Caco-2 (cell line): ENCODE data around the gene PCDHGA8. TPM values are rescaled to one million over a fixed set of nuclear protein-coding genes. Genes with fewer than 3 reads are reported as not detected.
"Not testable (repeated sequence)": the region's sequence is repeated elsewhere in the genome, so short reads cannot be mapped to it uniquely, and the experiment has no call there.

Source experiments
- BruUV-seq: library from RNA; stranded (reverse); fragments of 400-500 nt; replicated peaks from 2 replicates; lab custom pipeline; 2021; lab: Mats Ljungman, UMichigan
- CTCF ChIA-PET: fragments of 300-600 bp; sonication (Branson Sonifier 250); formaldehyde crosslinking; loops from one replicate; lab custom pipeline; 2022; ENCODE audit warnings: antibody characterized with exemption; lab: Charles Lee
- POLR2A ChIA-PET: fragments of 300-600 bp; sonication (Branson Sonifier 250); formaldehyde crosslinking; loops from one replicate; lab custom pipeline; 2022; ENCODE audit warnings: antibody characterized with exemption; lab: Charles Lee
- DNase-seq, 2 experiments: peaks; one replicate each; pipeline versions ENCODE4 v3.0.0 to v3.0.0-alpha.2; 2020 to 2022
- H3K27me3 ChIP-seq: replicated peaks from 2 replicates; pipeline ENCODE4 v1.6.0; 2011; ENCODE audit warnings: low read length; ENCODE audit not compliant: control insufficient read depth, insufficient read depth
- H3K36me3 ChIP-seq: 2 replicates; pipeline ENCODE4 v1.5.1; 2011; ENCODE audit warnings: low read length; ENCODE audit not compliant: control insufficient read depth, insufficient read depth
- H3K4me1 ChIP-seq: fragments of 250-450 bp; sonication (Bioruptor Pico); 2 replicates; pipeline ENCODE4 v1.5.1; 2020; ENCODE audit warnings: mild to moderate bottlenecking
- H3K4me3 ChIP-seq: 2 replicates; pipeline ENCODE4 v1.5.1; 2011; ENCODE audit warnings: low read depth, mild to moderate bottlenecking, control low read depth, low read length
- H3K9me3 ChIP-seq: fragments of 250-450 bp; sonication (Bioruptor Pico); 2 replicates; pipeline ENCODE4 v1.5.1; 2020; ENCODE audit warnings: mild to moderate bottlenecking, moderate library complexity
- H3K27ac Mint-ChIP-seq: one replicate; pipeline ENCODE4 v1.8.0; 2022; ENCODE audit warnings: mixed read lengths; ENCODE audit not compliant: unreplicated experiment
- H3K27me3 Mint-ChIP-seq: one replicate; pipeline ENCODE4 v1.8.0; 2022; ENCODE audit warnings: mixed read lengths; ENCODE audit not compliant: insufficient read depth, unreplicated experiment
- H3K36me3 Mint-ChIP-seq: one replicate; pipeline ENCODE4 v1.8.0; 2022; ENCODE audit warnings: mild to moderate bottlenecking, mixed read lengths; ENCODE audit not compliant: insufficient read depth, unreplicated experiment
- H3K4me1 Mint-ChIP-seq: one replicate; pipeline ENCODE4 v1.8.0; 2022; ENCODE audit warnings: low read depth, mixed read lengths; ENCODE audit not compliant: unreplicated experiment
- H3K4me3 Mint-ChIP-seq: one replicate; pipeline ENCODE4 v1.8.0; 2022; ENCODE audit warnings: mild to moderate bottlenecking, moderate library complexity, mixed read lengths; ENCODE audit not compliant: unreplicated experiment
- H3K9me3 Mint-ChIP-seq: one replicate; pipeline ENCODE4 v1.8.0; 2022; ENCODE audit warnings: mixed read lengths; ENCODE audit not compliant: unreplicated experiment
- intact Hi-C: fragments of 100-400 bp; cut with micrococcal nuclease; formaldehyde crosslinking; loops from one replicate; pipeline ENCODE4 v1.10.0; 2022; ENCODE audit not compliant: unreplicated experiment
- total RNA-seq: library from RNA; stranded (reverse); gene quantifications from 2 replicates; pipeline ENCODE4 v1.2.3, GENCODE V29; 2022
- TF ChIP-seq, protein P1 (sequence below), 2 experiments: fragments of 200-600 bp in 1 of 2; IDR thresholded peaks; 1 replicate in 1 of 2; 2 replicates in 1 of 2; pipeline versions ENCODE4 v1.5.1 to v1.8.0; 2011 to 2022; ENCODE audit warnings: antibody characterized with exemption in 1 of 2, control low read depth in 1 of 2, inconsistent platforms in 1 of 2, low read depth in 1 of 2, low read length in 1 of 2, mild to moderate bottlenecking in 1 of 2, moderate library complexity in 1 of 2; ENCODE audit not compliant: insufficient read depth in 1 of 2, severe bottlenecking in 1 of 2, unreplicated experiment in 1 of 2

PCDHGA8 gene
- total RNA-seq, 1 experiment from 2014 or later: 0.18 TPM

GRCh38 chr5:141431286-141431685 lies 38.9 kb downstream of the PCDHGA8 start:
- peaks cover 48% of the 10 kb centered on the region for H3K9me3 Mint-ChIP-seq

GRCh38 chr5:141432308-141432707 lies 39.9 kb downstream of the PCDHGA8 start:
- H3K9me3 Mint-ChIP-seq: peaks cover 48% of the 10 kb centered on the region
- H3K4me3 ChIP-seq, H3K4me1 Mint-ChIP-seq, BruUV-seq, H3K4me1 ChIP-seq, H3K36me3 ChIP-seq, DNase-seq, H3K27ac Mint-ChIP-seq, H3K4me3 Mint-ChIP-seq, H3K9me3 ChIP-seq, POLR2A ChIA-PET, CTCF ChIA-PET, intact Hi-C loops, H3K27me3 ChIP-seq, H3K27me3 Mint-ChIP-seq, H3K36me3 Mint-ChIP-seq: not testable (repeated sequence)

More at GRCh38 chr5:141431286-141431685, 38.9 kb downstream of the PCDHGA8 start:
- TF ChIP-seq, protein P1, sequence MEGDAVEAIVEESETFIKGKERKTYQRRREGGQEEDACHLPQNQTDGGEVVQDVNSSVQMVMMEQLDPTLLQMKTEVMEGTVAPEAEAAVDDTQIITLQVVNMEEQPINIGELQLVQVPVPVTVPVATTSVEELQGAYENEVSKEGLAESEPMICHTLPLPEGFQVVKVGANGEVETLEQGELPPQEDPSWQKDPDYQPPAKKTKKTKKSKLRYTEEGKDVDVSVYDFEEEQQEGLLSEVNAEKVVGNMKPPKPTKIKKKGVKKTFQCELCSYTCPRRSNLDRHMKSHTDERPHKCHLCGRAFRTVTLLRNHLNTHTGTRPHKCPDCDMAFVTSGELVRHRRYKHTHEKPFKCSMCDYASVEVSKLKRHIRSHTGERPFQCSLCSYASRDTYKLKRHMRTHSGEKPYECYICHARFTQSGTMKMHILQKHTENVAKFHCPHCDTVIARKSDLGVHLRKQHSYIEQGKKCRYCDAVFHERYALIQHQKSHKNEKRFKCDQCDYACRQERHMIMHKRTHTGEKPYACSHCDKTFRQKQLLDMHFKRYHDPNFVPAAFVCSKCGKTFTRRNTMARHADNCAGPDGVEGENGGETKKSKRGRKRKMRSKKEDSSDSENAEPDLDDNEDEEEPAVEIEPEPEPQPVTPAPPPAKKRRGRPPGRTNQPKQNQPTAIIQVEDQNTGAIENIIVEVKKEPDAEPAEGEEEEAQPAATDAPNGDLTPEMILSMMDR (IDR thresholded peaks at IDR 0.05; ENCODE audit: insufficient read depth in 1 of 2, low read depth in 1 of 2, low read length in 1 of 2, severe bottlenecking in 1 of 2, unreplicated experiment in 1 of 2): no peak
- Mint-ChIP-seq H3K27ac (no peak overlapping the region), H3K36me3 (peaks cover 7% of the 10 kb centered on the region), H3K27me3 (no peaks in the 10 kb centered on the region), H3K4me1 (no peaks in the 10 kb centered on the region), H3K4me3 (no peak overlapping the region)
- Histone ChIP-seq H3K9me3 (peaks cover 6% of the 10 kb centered on the region; the same call in 1 of the 2 replicates), H3K36me3 (no peaks in the 10 kb centered on the region), H3K4me1 (no peaks in the 10 kb centered on the region), H3K4me3 (no peak overlapping the region), H3K27me3 (no peaks in the 10 kb centered on the region)
- ChIA-PET CTCF (no interaction called here), POLR2A (interaction anchor here (0.7 kb wide), 1 partner anchor 1261 kb away, joined by 3 read pairs; no protein-coding TSS in a partner anchor)
- BruUV-seq: no TSS peak
- DNase-seq: no peak
- intact Hi-C loops: no loop called here

DNA sequence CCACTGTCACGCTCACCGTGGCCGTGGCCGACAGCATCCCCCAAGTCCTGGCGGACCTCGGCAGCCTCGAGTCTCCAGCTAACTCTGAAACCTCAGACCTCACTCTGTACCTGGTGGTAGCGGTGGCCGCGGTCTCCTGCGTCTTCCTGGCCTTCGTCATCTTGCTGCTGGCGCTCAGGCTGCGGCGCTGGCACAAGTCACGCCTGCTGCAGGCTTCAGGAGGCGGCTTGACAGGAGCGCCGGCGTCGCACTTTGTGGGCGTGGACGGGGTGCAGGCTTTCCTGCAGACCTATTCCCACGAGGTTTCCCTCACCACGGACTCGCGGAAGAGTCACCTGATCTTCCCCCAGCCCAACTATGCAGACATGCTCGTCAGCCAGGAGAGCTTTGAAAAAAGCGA lies 40.3 kb downstream of the PCDHGA8 start:
- H3K4me3 ChIP-seq, H3K36me3 Mint-ChIP-seq, H3K4me3 Mint-ChIP-seq, intact Hi-C loops, H3K36me3 ChIP-seq, CTCF ChIA-PET, BruUV-seq, H3K27me3 Mint-ChIP-seq, H3K4me1 Mint-ChIP-seq, H3K27me3 ChIP-seq, H3K27ac Mint-ChIP-seq, DNase-seq, H3K4me1 ChIP-seq, H3K9me3 ChIP-seq, POLR2A ChIA-PET: not testable (repeated sequence)
- H3K9me3 Mint-ChIP-seq: peaks cover 48% of the 10 kb centered on the region

DNA sequence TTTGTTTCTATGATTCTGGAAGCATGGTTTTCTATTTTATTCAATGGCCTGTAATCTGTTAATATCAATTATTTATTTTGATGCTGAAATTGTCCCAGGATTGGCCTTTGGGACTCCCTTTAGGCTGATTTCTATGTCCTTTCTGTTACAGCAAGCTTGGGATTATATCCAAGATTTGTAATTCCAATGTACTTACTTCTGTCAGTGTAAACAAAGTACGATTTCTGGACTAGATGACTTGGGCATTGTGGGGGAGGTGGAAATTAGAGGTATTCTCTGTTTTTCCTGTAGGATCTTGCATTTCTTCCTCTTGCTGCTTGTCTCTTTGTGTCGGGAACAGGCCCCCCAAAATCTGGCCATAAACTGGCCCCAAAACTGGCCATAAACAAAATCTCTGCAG lies 41.6 kb downstream of the PCDHGA8 start:
- no peak overlapping the region for H3K27ac Mint-ChIP-seq
- H3K27me3 Mint-ChIP-seq: no peaks in the 10 kb centered on the region
- no peak overlapping the region for H3K4me3 Mint-ChIP-seq
- Histone ChIP-seq H3K4me1 (no peaks in the 10 kb centered on the region), H3K27me3 (no peaks in the 10 kb centered on the region), H3K9me3 (0 out of 2 replicates have a peak, but pooled peaks cover 6% of the 10 kb centered on the region), H3K4me3 (no peak overlapping the region), H3K36me3 (no peaks in the 10 kb centered on the region)
- peaks cover 40% of the 10 kb centered on the region for H3K9me3 Mint-ChIP-seq
- CTCF ChIA-PET: no interaction called here
- TF ChIP-seq, protein P1 (IDR thresholded peaks at IDR 0.05; ENCODE audit: insufficient read depth in 1 of 2, low read depth in 1 of 2, low read length in 1 of 2, severe bottlenecking in 1 of 2, unreplicated experiment in 1 of 2): no peak
- DNase-seq: no peak
- intact Hi-C loops: no loop called here
- no peaks in the 10 kb centered on the region for H3K4me1 Mint-ChIP-seq
- POLR2A ChIA-PET: no interaction called here
- H3K36me3 Mint-ChIP-seq: peaks cover 7% of the 10 kb centered on the region
- BruUV-seq: no TSS peak
